SKM-1 treated with dmso at 0.1 percent for 144 hours (cell line): Measurements from ENCODE around the gene EGR4.

Source experiments
- DNase-seq: peaks from one replicate; lab custom pipeline; 2025; ENCODE audit not compliant: unreplicated experiment; lab: John Stamatoyannopoulos, UW

Gene EGR4

DNA sequence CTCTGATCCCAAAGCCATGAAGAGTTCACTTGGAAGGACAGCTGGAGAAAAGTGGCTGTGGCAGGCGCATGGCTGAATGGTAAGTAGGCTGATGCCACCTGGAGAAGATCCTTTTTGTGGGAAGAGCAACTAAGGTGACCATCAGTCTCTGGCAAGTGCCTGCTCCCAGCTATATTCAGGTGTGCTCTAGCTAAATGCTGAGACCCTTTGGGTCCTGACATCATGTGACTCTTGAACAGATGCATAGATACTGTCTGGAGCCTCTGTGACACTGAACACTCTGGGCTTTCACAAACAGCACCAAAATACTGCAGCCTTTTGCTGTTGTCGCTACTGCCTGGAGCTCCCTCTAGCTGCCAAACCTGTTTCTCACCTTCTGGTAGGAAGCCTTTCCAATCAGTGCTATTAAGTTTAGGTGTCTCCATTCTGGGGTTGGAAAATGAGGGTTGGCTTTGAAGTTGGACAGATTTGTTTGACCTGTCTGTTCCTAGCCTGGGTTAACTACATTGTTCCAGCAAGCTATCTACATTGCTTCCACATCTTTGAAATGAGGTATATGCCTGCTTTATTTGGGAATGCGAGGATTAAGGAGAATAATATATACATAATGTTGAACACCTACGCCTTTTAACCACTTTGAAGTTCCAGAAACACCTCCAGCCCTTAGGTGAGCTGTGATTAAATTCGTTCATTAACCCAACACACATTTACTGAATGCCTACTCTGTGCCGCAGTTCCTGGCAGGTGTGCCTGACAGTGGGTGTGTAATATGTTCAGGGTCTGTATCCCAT lies 3.1 kb downstream of the EGR4 start:
- peak; percentile 46 for DNase-seq

DNA sequence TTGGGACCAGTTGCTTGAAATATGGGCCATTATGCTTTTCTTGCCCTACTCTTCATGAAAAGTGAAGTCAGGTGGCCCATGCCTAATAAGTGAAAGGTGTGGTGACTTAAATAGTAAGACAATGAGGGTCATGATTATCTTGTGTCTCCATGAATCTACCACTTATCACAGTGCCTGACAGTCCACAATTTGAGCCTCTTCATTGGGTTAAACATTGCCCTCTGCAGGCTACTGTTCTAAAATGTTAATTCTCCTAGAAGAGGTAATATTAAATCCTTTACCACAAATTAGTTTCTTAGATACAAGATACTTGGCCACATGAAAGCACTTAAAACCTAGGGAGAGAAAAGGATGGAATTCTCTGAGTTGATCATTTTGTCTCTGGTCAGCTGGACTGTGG lies 4.0 kb downstream of the EGR4 start:
- DNase-seq = no peak

DNA sequence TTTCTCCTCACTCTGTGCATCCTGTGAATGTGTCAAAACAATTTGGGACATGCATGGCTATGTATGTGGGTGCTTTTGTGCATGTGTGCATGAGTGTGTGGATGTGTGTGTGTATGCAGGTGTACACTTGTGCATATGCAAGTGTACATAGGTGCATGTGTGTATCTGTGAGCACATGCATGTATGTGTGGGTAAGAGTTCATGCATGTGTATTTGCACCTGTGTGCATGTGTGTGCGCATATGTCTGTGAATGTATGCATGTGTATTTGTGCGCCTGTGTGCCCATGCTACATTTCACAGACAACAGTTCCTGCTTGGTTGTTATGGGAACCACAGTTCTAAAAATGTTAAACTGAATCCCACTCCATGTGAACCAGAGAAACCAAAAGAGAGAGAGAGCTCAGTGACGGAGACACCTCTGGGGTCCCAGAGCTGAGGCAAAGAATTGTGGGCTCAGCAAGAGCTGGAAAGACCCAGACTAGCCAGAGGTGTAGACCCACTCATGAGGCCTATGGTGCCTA lies 7.2 kb downstream of the EGR4 start:
- no peak for DNase-seq

DNA sequence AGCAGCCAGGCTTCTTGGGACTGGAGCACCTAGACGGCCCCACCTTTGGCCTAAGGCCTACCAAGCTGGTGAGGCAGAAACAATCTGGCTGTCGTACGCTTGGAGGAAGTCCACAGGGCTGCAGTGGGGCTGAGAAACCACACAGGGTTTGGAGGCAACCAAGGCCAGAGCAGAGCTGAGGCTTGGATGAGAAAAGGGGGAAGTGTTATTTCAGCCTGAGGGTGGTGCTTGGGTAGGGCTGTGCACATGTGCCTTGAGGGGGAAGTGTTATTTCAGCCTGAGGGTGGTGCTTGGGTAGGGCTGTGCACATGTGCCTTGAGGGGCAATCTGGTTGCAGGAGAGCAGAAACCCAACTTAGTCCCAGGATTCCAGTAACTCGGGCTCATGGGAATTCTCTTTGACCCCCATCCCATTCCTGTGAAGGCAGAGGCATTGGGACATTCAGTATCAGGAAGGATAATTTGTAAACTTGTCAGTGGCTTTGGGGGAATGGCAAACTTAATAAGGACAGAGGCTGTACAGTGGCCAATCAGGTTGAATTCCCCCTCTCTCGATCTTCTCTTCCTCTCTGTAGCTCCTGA lies 8.1 kb downstream of the EGR4 start:
- peak; percentile 93 for DNase-seq

DNA sequence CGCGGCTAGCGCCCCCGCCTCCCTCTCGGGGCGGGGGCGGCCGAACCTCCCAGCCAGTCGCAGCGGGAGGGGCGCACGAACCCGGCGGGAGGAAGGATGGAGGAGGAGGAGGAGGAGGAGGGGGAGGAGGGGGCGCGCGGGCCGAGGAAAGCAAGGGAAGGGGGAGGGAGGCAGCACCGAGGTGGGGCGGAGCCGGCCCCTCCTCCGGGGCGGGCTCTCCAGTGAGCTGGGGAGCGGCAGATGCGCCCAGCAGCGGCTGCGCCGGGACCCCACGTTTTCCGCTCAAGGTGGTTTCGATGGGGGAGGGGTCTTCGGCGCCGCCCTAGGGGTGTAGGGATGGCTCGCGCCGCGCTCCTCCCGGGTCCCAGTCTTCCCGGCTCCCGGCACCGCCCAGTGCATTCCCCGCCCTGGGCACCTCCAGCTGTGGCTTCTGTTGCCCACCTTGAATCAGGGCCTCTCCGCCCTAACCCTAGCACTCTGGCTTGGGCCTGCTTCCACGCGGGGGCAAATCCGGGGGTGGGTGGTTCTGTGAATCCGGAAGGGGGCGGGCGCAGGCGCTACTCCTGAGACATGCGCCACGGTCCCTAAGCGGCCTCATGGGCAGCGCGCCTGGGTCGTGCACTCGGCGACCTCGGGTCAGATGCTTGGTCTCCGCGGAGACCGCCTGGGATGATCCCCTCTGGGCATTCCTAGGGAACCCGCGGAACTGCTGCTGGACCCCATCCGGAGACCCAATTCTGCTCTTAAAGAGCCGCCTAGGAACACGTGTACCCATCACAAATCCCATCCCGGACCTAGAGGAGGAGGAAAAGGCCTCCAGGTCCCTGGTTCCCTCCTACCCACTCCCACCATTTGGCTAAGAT lies 8.8 kb downstream of the EGR4 start, which contains the start of gene FBXO41:
Gene FBXO41, minus strand, starts transcription at position 183 of the 863 bp plus-strand sequence. CDS start 14,848 bp downstream, outside the sequence.
- peak; percentile 82 for DNase-seq

DNA sequence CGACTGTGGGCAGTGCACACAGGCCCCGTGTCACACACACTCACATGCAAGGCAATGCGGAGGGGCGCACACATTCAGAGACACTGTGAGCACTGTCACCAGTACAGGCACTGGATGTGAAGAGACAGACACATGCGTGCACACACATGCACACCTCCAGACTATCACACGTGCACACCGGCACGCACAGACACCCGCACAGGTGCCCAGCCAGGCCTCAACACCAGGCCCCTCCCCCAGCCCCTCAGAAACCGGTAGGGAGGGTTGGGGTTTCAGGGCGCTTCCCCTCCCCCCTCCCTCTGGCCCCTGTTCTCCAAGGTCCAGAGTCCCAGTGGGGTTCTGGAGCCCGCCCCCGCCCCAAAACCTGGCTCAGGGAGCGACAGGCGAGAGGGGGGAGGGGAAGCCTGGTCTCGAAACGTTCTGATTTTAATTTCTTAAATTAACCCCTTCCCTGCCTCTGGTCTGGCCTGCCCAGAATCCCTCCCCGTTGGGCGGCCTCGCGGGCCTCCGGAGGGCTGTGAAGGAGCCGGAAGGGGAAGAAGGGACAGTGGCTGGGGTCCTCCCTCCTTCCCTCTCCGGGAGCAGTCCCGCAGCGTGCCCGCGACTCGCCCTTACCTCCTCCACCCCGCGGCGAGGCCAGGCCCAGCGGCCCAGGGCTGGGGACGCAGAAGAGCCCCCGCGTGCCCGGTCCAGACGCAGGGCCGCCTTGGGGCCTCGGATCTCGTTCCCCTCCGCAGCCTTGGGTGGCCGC lies 9.6 kb downstream of the EGR4 start:
- DNase-seq = peak; percentile 26

DNA sequence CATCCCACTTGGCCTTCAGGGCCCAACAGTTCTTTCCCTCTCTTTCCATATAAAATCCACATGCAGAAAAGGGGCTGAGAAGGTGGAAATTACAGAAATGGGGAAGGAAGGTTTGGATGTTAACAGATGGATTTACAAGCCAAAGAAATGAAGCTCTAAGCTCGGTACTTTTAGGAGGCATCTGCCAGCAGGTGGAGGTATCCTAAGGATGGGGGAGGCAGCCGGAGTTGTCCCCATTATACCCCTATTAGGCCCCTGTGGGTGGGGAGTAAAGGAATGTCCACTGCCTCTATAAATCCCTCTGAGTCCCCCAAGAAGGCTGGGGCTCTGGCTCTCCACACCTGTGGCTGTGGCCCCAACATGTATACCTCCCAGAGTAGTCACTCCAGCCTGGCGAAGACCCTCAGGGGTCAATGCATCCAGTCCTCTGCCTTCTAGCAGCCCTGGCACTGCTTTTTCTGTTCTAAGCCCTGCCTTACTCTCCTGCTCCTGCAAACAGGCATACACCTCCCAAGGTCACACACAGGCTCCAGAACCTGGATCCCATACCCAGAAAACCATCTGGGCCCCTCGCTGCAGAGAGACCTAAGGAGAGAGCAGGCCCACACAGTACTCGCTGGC lies 10.3 kb downstream of the EGR4 start:
- no peak for DNase-seq

DNA sequence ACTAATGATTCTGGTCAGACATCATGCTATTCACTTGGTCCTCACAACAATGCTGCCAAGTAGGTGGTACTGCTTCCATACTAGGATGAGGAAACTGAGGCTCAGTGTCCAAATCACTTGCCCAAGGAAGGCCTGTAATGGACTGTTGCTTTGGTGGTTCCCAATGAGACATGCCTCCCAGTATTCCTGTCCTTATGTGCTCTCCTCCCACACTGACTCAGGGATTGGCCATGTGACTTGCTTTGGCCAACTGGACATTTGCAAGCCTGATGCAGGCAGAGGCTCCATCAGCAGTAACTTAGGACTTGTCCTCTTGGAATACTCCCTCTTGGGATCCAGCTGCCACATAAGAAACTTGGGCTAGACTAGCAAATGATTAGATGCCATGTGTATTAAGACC lies 12.1 kb downstream of the EGR4 start:
- no peak for DNase-seq

DNA sequence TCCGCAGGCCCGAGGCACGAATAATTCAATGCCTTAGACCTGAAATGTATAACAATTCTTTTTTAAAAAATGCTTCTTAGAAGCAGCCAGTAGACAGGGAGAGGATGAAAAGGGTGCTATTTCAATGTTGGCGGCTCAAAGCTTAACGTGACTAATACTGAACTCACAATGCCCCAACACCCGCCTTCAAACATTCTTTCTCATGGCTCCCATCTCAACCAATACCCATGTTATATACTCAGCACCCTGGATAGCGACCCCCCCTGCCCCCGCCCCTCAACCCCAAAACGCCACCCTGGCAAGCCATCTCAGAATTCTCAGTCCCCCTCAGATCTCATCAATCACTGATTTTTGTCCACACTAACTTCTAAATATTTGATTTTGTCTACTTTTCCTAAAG lies 13.5 kb downstream of the EGR4 start:
- no peak for DNase-seq

DNA sequence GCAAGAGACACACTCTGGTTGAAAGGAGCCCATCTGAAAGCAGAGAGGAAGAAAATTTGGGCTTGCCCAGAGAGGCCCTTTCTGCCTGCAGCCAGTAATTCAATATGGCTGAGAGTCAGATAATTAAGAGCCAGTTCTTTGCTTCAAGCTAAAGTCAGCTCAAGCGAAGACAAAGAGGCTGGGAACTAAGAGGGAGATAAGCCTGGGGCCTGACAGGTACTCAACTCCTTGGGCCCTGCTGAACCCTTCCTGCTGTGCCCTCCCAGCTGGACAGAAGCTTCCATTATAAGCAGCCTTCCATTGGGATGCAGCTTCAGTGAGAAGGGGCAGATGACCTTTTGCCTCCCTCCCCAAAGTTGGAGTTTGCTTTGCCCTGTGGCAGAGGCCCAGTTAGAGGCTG lies 21.1 kb downstream of the EGR4 start:
- DNase-seq = no peak

DNA sequence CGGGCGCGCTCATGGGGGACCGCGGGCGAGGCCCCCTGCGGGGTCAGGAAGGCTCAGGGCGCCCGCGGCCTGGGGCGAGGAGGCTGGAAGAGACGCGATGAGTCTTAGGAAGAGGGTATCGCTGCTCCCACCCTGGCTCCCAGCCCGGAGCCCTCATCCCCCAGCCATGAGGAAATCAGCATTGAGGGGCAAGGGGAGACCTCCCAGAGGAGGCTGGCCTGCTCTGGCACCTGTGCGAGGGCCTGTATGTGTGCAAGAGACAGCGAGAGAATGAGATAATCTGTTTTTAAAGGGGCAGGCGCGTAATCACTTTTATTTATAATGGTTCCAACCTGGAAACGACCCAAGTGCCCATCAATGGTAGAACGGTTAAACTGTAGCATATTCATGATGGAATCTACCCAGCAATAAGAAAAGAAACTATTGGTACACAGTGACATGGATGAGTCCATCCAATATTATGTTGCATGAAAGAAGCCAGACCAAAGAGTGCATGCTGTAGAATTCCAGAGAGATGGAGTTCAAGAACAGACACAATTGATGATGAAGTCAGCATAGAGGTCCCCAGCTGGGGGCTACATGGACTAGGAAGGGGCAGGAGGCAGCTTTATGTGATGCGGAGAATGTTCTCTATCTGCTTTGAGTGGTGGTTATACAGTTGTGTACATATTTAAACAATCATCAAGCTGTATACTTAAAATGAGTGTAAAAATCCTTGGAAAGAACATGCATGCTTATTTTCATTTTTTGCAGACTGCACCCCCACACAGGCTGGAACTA lies 23.5 kb downstream of the EGR4 start:
- no peak for DNase-seq

DNA sequence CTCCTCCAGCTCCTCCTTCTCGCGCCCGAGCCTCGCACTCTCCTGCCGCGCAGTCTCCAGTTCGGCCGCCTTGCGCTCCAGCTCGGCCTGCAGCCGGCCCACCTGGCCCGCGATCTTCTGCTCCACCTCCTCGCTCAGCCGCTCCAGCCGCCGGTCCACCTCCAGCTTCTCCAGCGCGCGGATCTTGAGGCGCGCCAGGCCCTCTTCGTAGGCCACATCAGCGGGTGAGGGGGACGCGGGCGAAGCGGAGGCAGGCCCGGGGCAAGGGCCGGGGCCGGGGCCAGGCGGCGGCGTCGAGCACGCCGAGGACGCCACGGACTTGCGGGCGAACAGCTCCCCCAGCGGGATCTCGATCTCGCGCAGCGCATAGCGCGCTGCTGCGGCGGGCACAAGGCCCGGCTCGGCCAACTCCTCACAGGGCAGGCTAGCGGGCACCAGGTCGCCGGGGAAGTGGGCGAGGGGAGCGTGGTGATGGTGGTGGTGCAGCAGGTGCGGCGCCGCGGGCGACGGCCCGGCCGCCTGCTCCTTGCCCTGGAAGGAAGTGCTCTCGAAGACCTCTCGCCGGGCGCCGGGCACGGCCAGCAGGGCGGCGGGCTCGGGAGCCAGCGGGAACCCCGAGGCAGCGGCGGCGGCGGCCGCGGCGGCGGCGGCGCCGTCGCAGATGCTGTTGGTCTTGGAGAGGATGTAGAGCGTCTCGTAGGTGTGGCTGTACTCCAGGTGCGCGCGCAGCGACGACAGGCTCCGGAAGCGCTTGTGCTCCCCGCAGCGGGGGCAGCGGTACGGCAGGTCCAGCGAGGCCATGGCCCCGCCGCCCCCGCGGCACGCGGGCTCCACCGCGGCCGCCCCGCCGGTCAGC lies 24.3 kb downstream of the EGR4 start:
- no peak for DNase-seq

DNA sequence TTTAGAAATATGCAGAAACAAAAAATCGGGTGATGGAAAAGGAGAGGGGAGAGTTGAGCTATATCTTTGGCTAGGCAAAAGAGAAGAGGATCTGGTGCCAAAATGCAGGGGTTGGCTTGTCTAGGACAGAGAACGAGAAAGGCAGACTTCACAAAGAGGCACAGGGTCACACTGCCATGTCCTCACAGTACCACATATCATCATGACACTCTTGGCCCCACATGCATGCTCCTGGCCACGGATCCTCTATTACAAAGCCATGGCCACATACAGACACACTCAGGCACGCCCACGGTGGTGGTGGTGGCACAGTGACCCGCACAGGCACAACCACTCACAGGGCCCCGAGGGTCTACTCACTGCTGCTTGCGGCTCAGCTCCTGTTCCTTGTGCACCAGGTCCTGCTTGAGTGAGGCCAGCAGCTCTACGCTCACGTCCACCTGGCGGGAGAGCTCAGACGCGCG lies 24.9 kb downstream of the EGR4 start:
- no peak for DNase-seq

DNA sequence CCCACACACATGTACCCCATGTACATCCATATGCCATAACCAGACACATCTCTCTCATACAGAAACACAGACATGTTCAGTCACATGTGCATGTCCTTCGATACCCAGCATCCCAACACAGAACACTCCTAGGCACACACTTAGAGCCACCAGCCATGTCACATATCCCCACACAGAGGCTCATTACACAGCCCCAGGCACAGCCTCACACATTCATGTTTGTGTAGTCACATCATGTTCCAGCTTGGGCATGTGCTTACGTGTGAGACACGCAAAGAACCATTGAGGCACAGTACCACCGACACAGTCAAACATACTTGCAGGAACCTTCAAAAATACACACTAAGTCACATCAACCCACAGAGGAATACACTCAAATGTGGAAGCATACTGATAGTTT lies 26.3 kb downstream of the EGR4 start:
- no peak for DNase-seq

DNA sequence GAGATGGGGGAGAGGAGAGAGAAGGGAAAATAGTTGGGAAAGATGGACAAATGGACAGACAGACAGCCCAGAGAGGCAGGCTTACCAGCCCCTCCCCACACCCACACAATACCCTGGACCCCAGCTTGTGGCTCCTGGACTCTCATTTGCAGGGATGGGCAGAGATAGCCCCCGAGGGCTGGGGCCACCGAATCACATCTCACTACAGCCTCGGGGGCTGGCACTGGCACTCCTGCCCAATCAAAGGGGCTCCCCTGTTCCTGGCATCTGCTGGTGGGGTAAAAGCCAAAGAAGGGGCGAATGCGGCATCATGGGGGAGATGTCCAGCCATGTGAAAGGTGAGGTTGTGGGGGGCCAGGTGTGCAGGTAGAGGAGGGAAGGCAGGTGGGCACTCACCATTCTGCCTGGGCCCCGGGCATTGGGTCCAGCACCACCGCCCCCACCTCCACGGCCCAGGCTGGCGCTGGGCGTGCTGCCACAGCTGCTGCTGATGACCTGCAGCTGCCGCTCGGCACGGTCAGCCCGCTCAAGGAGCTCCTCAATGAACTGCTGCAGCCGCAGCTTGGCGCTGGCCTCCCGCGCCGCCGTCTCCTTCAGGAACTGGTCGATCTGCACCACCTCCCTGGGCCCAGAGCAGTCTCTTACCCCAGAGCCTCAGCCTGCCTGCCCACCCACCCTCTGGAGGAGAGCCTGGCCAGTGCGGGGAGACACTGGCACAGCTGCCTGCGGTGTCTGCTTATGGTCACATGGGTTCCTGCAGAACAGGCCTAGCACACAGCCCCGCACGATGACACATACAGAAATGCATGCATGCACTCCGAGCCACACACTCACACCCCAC lies 27.1 kb downstream of the EGR4 start:
- DNase-seq = no peak

DNA sequence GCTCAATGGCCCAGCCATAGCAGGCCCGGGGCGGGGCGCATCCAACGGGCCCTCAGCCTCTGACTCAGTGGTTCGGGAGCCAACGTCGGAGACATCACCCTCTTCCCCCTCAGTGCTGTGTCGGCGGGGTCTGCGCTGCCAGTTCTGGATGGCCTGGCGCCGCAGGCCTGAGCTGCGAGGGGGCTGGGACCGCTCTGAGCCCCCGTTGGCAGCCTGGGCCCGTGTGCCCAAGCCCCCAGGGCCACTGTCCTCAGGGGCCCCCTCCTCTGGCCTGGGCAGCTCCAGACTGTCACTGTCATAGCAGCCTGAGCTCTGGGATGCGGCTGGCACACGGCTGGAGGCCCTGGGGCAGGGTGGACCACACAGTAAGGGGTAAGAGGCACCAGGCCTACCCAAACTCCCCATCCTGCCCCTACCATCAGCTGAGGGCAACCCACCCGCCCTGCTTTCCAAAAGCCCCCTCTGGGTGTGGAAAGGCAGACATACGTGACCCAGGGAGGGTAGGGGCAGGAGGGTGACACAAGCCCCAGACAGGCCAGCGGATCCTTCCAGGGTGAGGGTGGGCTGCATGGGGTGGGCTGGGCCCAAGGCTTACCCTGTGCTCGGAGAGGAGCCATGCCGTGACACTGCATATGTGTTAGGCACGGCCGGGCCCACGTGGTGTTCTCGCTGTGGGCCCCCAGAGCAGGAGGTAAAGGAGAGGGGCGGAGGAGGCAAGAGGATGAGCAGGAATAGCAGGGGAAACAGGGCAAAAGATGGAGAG lies 27.9 kb downstream of the EGR4 start:
- DNase-seq = no peak

DNA sequence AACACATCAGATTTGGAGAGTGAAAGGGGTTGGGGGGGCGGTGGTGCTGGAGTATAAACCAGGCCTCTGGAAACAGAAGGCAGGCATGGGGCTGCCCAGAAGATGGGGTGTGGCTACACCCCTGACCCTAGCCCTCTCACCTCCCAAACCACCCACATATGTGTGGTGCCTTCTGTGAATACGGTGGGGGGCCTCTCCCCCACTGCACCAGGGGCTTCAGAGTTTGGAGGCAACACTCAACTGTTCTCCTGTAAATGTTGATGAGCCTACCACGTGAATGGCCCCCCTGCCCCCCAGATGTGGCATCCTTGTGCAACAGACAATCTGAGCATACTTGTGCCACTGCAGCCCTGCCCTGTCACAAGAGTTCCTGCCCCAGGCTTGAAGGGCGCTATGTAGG lies 28.6 kb downstream of the EGR4 start:
- DNase-seq = no peak
